CD4-positive, alpha-beta memory T cell (primary cell): ENCODE data around the gene TTC33. TPM values are rescaled to one million over a fixed set of nuclear protein-coding genes. Genes with fewer than 3 reads are reported as not detected.
"Not testable (repeated sequence)": the region's sequence is repeated elsewhere in the genome, so short reads cannot be mapped to it uniquely, and the experiment has no call there.

Experiments
- CTCF ChIA-PET: fragments of 350-600 bp; sonication (Branson Sonifier 250); formaldehyde crosslinking; loops from one replicate; lab custom pipeline; 2021; ENCODE audit warnings: inconsistent platforms; ENCODE audit not compliant: partially characterized antibody; lab: Charles Lee
- POLR2A ChIA-PET: fragments of 350-600 bp; sonication (Branson Sonifier 250); formaldehyde crosslinking; loops from one replicate; lab custom pipeline; 2021; ENCODE audit not compliant: partially characterized antibody; lab: Charles Lee
- DNase-seq, 5 donors: peaks; one replicate each; pipeline versions ENCODE4 v3.0.0 to v3.0.0-alpha.2; 2020 to 2022; ENCODE audit warnings: mixed read lengths in 1 of 5
- H3K27ac ChIP-seq: one replicate; pipeline ENCODE4 v1.7.0; 2013; ENCODE audit warnings: low read depth, low read length
- H3K27me3 ChIP-seq: 2 replicates; pipeline ENCODE4 v1.7.0; 2013; ENCODE audit warnings: mild to moderate bottlenecking, low read length, moderate library complexity; ENCODE audit not compliant: insufficient read depth
- H3K36me3 ChIP-seq: 2 replicates; pipeline ENCODE4 v1.7.0; 2013; ENCODE audit warnings: mild to moderate bottlenecking, low read length, moderate library complexity; ENCODE audit not compliant: insufficient read depth
- H3K4me1 ChIP-seq: 2 replicates; pipeline ENCODE4 v1.7.0; 2013; ENCODE audit warnings: mild to moderate bottlenecking, low read length, moderate library complexity; ENCODE audit not compliant: insufficient read depth
- H3K4me3 ChIP-seq, 2 donors: one replicate each; pipeline ENCODE4 v1.7.0; 2013; ENCODE audit warnings: low read length in 2 of 2, mild to moderate bottlenecking in 1 of 2
- H3K9me3 ChIP-seq, 2 donors: one replicate each; pipeline ENCODE4 v1.7.0; 2013; ENCODE audit warnings: low read length in 2 of 2, control low read depth in 1 of 2; ENCODE audit not compliant: control insufficient read depth in 1 of 2
- H3K27ac Mint-ChIP-seq, 7 donors: one replicate each; pipeline ENCODE4 v1.8.0; 2020 to 2021; ENCODE audit warnings: mixed read lengths in 7 of 7, mild to moderate bottlenecking in 6 of 7, inconsistent platforms in 3 of 7, moderate library complexity in 3 of 7
- H3K27me3 Mint-ChIP-seq, 2 donors: one replicate each; pipeline ENCODE4 v1.8.0; 2020 to 2021; ENCODE audit warnings: mixed read lengths in 2 of 2
- H3K36me3 Mint-ChIP-seq, 2 donors: one replicate each; pipeline ENCODE4 v1.8.0; 2020 to 2021; ENCODE audit warnings: mixed read lengths in 2 of 2, inconsistent platforms in 1 of 2, mild to moderate bottlenecking in 1 of 2
- H3K4me1 Mint-ChIP-seq, 4 donors: one replicate each; pipeline ENCODE4 v1.8.0; 2020 to 2021; ENCODE audit warnings: mixed read lengths in 4 of 4, mild to moderate bottlenecking in 1 of 4
- H3K4me3 Mint-ChIP-seq, 8 donors: one replicate each; pipeline ENCODE4 v1.8.0; 2020 to 2021; ENCODE audit warnings: mixed read lengths in 8 of 8, mild to moderate bottlenecking in 7 of 8, moderate library complexity in 6 of 8, inconsistent platforms in 3 of 8
- H3K9me3 Mint-ChIP-seq, 8 donors: one replicate each; pipeline ENCODE4 v1.8.0; 2020 to 2021; ENCODE audit warnings: mixed read lengths in 8 of 8, mild to moderate bottlenecking in 5 of 8, inconsistent platforms in 3 of 8, moderate library complexity in 1 of 8
- intact Hi-C: fragments of 100-400 bp; cut with micrococcal nuclease; formaldehyde crosslinking; loops from one replicate; pipeline ENCODE4 v1.15.1; 2023
- polyA plus RNA-seq, 2 donors: library from polyadenylated mRNA; unstranded; fragments of 300-500 nt; fragmentation: Illumina TruSeq; gene quantifications; one replicate each; pipeline ENCODE4 v1.2.3, GENCODE V29; 2021
- total RNA-seq, 2 experiments: library from RNA; stranded (reverse); gene quantifications; one replicate each; pipeline ENCODE4 v1.2.3, GENCODE V29; 2021

The TTC33 gene
- total and polyA plus RNA-seq, 4 experiments from 2014 or later = 13.2 to 17.2 (median 15.7) TPM

- Histone ChIP-seq H3K4me3 (no peak overlapping the region), H3K4me1 (no peaks in the 10 kb centered on the region), H3K36me3 (no peaks in the 10 kb centered on the region), H3K9me3 (no peaks in the 10 kb centered on the region), H3K27me3 (no peaks in the 10 kb centered on the region), H3K27ac (no peak overlapping the region)
- Mint-ChIP-seq H3K9me3 (peaks cover 0 to 2% (median 0%) of the 10 kb centered on the region in 8 donors), H3K4me3 (no peak overlapping the region), H3K36me3 (peaks cover 20 to 23% of the 10 kb centered on the region in 2 donors), H3K27ac (peak overlapping the region in 3 of 7 donors; percentile 6 to 33 (median 30)), H3K4me1 (peaks cover 16 to 25% (median 20%) of the 10 kb centered on the region in 4 donors), H3K27me3 (no peaks in the 10 kb centered on the region)
- intact Hi-C loops = loop anchor here (5.0 kb wide), 1 partner anchor 713 kb away; no protein-coding TSS in a partner anchor
- ChIA-PET POLR2A (no interaction called here), CTCF (interaction anchor here (0.9 to 4.4 kb wide), 12 partner anchors 14 to 1157 kb away, joined by 3 to 28 read pairs (median 4); no protein-coding TSS in a partner anchor)
- no peak for DNase-seq
Observed at GRCh38 chr5:40734986-40735385, 20.8 kb downstream of the TTC33 start.

DNA sequence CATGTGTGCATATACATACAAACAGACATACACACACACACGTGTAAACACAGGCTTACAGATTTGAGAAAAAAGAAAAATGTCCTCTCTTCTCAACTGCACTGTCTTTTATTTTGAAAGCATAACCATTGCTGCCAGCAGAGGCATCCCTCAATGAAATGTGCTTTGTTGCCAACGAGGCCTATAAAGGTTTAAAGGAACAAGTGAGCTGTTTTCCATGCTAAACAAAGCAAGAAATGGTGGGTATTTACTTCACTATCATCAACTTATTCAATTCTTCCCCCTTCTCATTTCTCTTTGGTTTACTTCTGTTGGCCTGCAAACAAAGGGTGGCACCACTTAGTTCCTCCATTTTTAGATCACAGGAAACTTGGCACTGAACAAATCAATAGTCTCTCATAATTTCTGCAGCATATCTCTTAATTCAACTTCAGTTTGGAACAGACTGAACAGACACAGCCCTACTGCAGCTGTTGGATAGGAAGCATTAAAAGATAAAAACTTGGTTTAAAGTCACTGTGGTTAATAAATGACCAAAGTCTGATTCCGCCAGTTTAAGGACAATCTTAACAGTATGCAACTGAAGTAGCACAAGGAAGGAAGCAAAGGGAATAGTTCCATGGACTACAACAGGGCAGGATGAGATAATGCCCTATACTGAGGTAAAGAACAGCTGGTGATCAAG, 21.7 kb downstream of the TTC33 start:
- Mint-ChIP-seq H3K36me3 (peaks cover 16 to 17% of the 10 kb centered on the region in 2 donors), H3K4me3 (no peak overlapping the region), H3K27ac (no peak overlapping the region), H3K4me1 (peaks cover 16 to 25% (median 20%) of the 10 kb centered on the region in 4 donors), H3K9me3 (no peaks in the 10 kb centered on the region), H3K27me3 (no peaks in the 10 kb centered on the region)
- Histone ChIP-seq H3K27ac (no peak overlapping the region), H3K4me3 (no peak overlapping the region), H3K4me1 (no peaks in the 10 kb centered on the region), H3K27me3 (no peaks in the 10 kb centered on the region), H3K36me3 (no peaks in the 10 kb centered on the region), H3K9me3 (no peaks in the 10 kb centered on the region)
- ChIA-PET CTCF (interaction anchor here (0.6 to 4.4 kb wide), 12 partner anchors 9 to 1022 kb away, joined by 3 to 28 read pairs (median 4); no protein-coding TSS in a partner anchor), POLR2A (no interaction called here)
- DNase-seq = no peak
- intact Hi-C loops = no loop called here

DNA sequence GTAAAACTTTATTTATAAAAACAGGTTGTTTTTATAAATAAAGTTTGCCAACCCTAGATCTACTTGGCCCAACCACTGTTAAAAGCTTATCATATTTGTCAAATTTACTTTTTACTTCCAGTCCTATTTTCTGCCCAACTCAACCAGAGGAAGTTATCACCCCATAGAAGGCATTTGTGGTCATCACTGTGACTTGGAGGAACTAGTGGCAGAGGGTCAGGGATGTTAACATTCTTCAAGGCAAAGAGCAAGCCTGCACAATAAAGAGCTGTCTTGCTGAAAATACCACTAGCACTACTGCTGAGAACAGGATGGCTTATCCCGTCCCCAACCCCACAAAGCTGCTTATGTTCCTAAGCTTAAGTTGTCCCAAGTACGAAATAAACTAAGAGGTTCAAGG, 22.3 kb downstream of the TTC33 start:
- no peaks in the 10 kb centered on the region for H3K27me3 Mint-ChIP-seq
- CTCF ChIA-PET = interaction anchor here (0.6 to 4.4 kb wide), 8 partner anchors 8 to 1018 kb away, joined by 3 to 28 read pairs (median 8); no protein-coding TSS in a partner anchor
- intact Hi-C loops = no loop called here

GRCh38 chr5:40722497-40722911, 33.3 kb downstream of the TTC33 start:
- H3K27me3 ChIP-seq, H3K9me3 ChIP-seq, H3K4me1 Mint-ChIP-seq: not testable (repeated sequence)

More for the DNA sequence above, 22.3 kb downstream of the TTC33 start:
- Histone ChIP-seq H3K27me3 (no peaks in the 10 kb centered on the region), H3K27ac (no peak overlapping the region), H3K9me3 (no peaks in the 10 kb centered on the region), H3K4me1 (no peaks in the 10 kb centered on the region), H3K36me3 (no peaks in the 10 kb centered on the region), H3K4me3 (no peak overlapping the region)
- H3K4me3 Mint-ChIP-seq = no peak overlapping the region
- DNase-seq = no peak
- POLR2A ChIA-PET = no interaction called here
- H3K36me3 Mint-ChIP-seq = peaks cover 15 to 17% of the 10 kb centered on the region in 2 donors
- H3K4me1 Mint-ChIP-seq = peaks cover 16 to 25% (median 20%) of the 10 kb centered on the region in 4 donors
- H3K27ac Mint-ChIP-seq = no peak overlapping the region
- H3K9me3 Mint-ChIP-seq = no peaks in the 10 kb centered on the region

GRCh38 chr5:40720069-40720468, 35.7 kb downstream of the TTC33 start:
- Mint-ChIP-seq H3K36me3 (peaks cover 35 to 43% of the 10 kb centered on the region in 2 donors), H3K9me3 (peaks cover 0 to 12% (median 5%) of the 10 kb centered on the region in 8 donors), H3K4me3 (no peak overlapping the region), H3K27ac (no peak overlapping the region), H3K4me1 (peaks cover 4 to 7% (median 6%) of the 10 kb centered on the region in 4 donors), H3K27me3 (no peaks in the 10 kb centered on the region)
- Histone ChIP-seq H3K36me3 (no peaks in the 10 kb centered on the region), H3K27me3 (no peaks in the 10 kb centered on the region), H3K4me1 (no peaks in the 10 kb centered on the region), H3K4me3 (no peak overlapping the region), H3K27ac (no peak overlapping the region), H3K9me3 (no peaks in the 10 kb centered on the region)
- intact Hi-C loops = no loop called here
- ChIA-PET POLR2A (no interaction called here), CTCF (interaction anchor here (1.2 to 1.9 kb wide), 2 partner anchors 15 to 771 kb away, joined by 3 to 5 read pairs; no protein-coding TSS in a partner anchor)
- DNase-seq = no peak

More at GRCh38 chr5:40722497-40722911, 33.3 kb downstream of the TTC33 start:
- DNase-seq, H3K27ac Mint-ChIP-seq, CTCF ChIA-PET, H3K4me3 Mint-ChIP-seq, POLR2A ChIA-PET, intact Hi-C loops, H3K36me3 ChIP-seq, H3K27me3 Mint-ChIP-seq, H3K4me3 ChIP-seq, H3K27ac ChIP-seq, H3K4me1 ChIP-seq: not testable (repeated sequence)
- peaks cover 36 to 56% of the 10 kb centered on the region in 2 donors for H3K36me3 Mint-ChIP-seq
- H3K9me3 Mint-ChIP-seq = peaks cover 0 to 12% (median 5%) of the 10 kb centered on the region in 8 donors

DNA sequence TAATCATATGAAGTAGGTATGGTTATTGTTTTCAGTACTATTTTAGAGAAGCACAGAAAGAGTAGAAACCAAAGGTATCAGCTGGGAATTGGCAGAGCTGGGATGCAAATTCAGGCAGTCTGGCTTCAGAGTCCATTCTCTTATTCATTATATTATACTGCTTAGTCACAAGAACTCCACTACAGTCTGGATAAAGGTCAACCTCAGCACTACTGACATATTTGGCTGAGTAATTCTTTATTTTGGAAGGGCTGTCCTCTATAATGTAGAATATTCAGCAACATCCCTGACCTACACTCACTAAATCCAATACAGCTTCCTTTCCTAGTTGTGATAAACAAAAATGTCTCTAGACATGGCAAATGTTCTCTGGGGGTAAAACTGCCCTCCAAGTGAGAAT, 38.5 kb downstream of the TTC33 start:
- Histone ChIP-seq H3K27ac (no peak overlapping the region), H3K4me3 (no peak overlapping the region), H3K9me3 (no peaks in the 10 kb centered on the region), H3K27me3 (no peaks in the 10 kb centered on the region), H3K36me3 (no peaks in the 10 kb centered on the region), H3K4me1 (no peaks in the 10 kb centered on the region)
- DNase-seq = no peak
- H3K9me3 Mint-ChIP-seq = peaks cover 0 to 12% (median 5%) of the 10 kb centered on the region in 8 donors
- peaks cover 4 to 9% (median 6%) of the 10 kb centered on the region in 4 donors for H3K4me1 Mint-ChIP-seq
- POLR2A ChIA-PET = no interaction called here
- H3K27me3 Mint-ChIP-seq = no peaks in the 10 kb centered on the region
- no peak overlapping the region for H3K27ac Mint-ChIP-seq
- no peak overlapping the region for H3K4me3 Mint-ChIP-seq
- intact Hi-C loops = no loop called here
- peaks cover 30 to 40% of the 10 kb centered on the region in 2 donors for H3K36me3 Mint-ChIP-seq
- CTCF ChIA-PET = interaction anchor here (0.7 to 1.2 kb wide), 2 partner anchors 19 to 697 kb away, joined by 3 to 6 read pairs; no protein-coding TSS in a partner anchor

DNA sequence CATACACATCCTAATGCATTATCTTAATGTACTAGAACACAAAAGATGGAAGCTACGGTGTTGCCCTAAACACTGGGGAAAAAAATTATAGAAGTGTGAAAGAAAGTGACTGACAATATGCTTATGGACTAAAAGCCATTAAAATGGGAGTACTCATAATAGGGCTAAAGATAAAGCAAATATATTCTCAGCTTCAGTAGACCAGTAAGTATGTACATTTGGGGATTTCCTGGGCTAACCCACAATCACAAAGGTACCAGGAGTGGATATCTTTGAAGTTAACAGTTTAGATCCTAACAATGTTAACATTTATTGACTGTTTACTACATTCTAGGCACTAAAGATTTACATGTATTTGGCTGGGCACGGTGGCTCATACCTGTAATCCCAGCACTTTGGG, 39.2 kb downstream of the TTC33 start:
- intact Hi-C loops = no loop called here

More for the DNA sequence above, 39.2 kb downstream of the TTC33 start:
- peaks cover 28 to 39% of the 10 kb centered on the region in 2 donors for H3K36me3 Mint-ChIP-seq
- peaks cover 0 to 7% (median 3%) of the 10 kb centered on the region in 8 donors for H3K9me3 Mint-ChIP-seq
- no peak overlapping the region for H3K4me3 ChIP-seq
- no peaks in the 10 kb centered on the region for H3K27me3 Mint-ChIP-seq
- H3K4me1 Mint-ChIP-seq = peaks cover 4 to 9% (median 6%) of the 10 kb centered on the region in 4 donors
- H3K36me3 ChIP-seq = no peaks in the 10 kb centered on the region
- ChIA-PET POLR2A (interaction anchor here (0.6 kb wide), 1 partner anchor 322 kb away, joined by 3 read pairs; no protein-coding TSS in a partner anchor), CTCF (interaction anchor here (0.7 to 1.2 kb wide), 3 partner anchors 19 to 768 kb away, joined by 3 to 6 read pairs (median 4); no protein-coding TSS in a partner anchor)
- H3K9me3 ChIP-seq = no peaks in the 10 kb centered on the region
- no peak for DNase-seq
- H3K4me1 ChIP-seq = no peaks in the 10 kb centered on the region
- no peaks in the 10 kb centered on the region for H3K27me3 ChIP-seq
- H3K4me3 Mint-ChIP-seq = no peak overlapping the region
- no peak overlapping the region for H3K27ac Mint-ChIP-seq
- H3K27ac ChIP-seq = no peak overlapping the region
